ENCODE measurements around the gene CHST11.

DNA sequence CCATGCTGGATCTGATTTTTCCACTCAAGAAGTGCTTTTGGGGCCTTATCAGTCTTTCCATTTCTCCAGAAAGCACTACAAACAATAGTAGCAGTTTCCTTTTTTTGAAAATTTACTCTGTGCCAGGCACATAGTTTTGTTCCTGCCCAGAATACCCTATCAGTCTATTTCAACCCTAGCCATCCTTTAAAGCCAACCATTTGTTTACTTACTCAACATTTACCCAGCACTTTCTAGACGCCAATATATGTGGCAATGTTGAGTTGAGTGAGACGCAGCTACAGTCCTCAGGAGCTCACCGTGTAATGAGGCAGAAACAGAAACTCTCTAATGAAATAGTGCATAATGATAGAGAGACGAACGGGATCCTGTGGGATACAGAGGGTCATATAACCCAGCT, 32.9 kb upstream of the CHST11 start:
- TF ChIP-seq, protein P1, sequence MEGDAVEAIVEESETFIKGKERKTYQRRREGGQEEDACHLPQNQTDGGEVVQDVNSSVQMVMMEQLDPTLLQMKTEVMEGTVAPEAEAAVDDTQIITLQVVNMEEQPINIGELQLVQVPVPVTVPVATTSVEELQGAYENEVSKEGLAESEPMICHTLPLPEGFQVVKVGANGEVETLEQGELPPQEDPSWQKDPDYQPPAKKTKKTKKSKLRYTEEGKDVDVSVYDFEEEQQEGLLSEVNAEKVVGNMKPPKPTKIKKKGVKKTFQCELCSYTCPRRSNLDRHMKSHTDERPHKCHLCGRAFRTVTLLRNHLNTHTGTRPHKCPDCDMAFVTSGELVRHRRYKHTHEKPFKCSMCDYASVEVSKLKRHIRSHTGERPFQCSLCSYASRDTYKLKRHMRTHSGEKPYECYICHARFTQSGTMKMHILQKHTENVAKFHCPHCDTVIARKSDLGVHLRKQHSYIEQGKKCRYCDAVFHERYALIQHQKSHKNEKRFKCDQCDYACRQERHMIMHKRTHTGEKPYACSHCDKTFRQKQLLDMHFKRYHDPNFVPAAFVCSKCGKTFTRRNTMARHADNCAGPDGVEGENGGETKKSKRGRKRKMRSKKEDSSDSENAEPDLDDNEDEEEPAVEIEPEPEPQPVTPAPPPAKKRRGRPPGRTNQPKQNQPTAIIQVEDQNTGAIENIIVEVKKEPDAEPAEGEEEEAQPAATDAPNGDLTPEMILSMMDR (IDR thresholded peaks at IDR 0.05) = no peak
- TF ChIP-seq POLR2AphosphoS5 (IDR thresholded peaks at IDR 0.05) = no peak

All from breast epithelium (tissue), 3 donors.